BE2C (cell line): Measurements from ENCODE around the gene MYO7A.

ENCODE experiments used
- DNase-seq: peaks from one replicate; pipeline ENCODE4 v3.0.0-alpha.2; 2020
- H3K27me3 ChIP-seq: fragments of 250-450 bp; sonication (Bioruptor Pico); 2 replicates; pipeline ENCODE4 v1.5.1; 2020; ENCODE audit warnings: mild to moderate bottlenecking
- H3K36me3 ChIP-seq: fragments of 250-450 bp; sonication (Bioruptor Pico); 2 replicates; pipeline ENCODE4 v1.5.1; 2020; ENCODE audit warnings: mild to moderate bottlenecking
- H3K4me1 ChIP-seq: fragments of 250-450 bp; sonication (Bioruptor Pico); 2 replicates; pipeline ENCODE4 v1.5.1; 2020
- H3K4me3 ChIP-seq: 2 replicates; pipeline ENCODE4 v1.5.1; 2011; ENCODE audit warnings: low read depth, low read length
- H3K9me3 ChIP-seq: fragments of 250-450 bp; sonication (Bioruptor Pico); 2 replicates; pipeline ENCODE4 v1.5.1; 2020
- CTCF ChIP-seq: IDR thresholded peaks from 2 replicates; pipeline ENCODE4 v1.5.1; 2012; ENCODE audit warnings: mild to moderate bottlenecking, low read depth, low read length

MYO7A gene

GRCh38 chr11:77138106-77138649 is 10.1 kb downstream of the MYO7A start:
- no peak for TF ChIP-seq CTCF
- H3K4me1 ChIP-seq: 0 out of 2 replicates have a peak, but pooled peaks cover 3% of the 10 kb centered on the region
- H3K4me3 ChIP-seq: no peak overlapping the region
- no peaks in the 10 kb centered on the region for H3K9me3 ChIP-seq
- H3K36me3 ChIP-seq: no peaks in the 10 kb centered on the region
- no peak for DNase-seq
- H3K27me3 ChIP-seq: no peaks in the 10 kb centered on the region

- no peak for TF ChIP-seq CTCF
- Histone ChIP-seq H3K36me3 (no peaks in the 10 kb centered on the region), H3K27me3 (no peaks in the 10 kb centered on the region), H3K4me3 (no peak overlapping the region), H3K4me1 (0 out of 2 replicates have a peak, but pooled peaks cover 3% of the 10 kb centered on the region), H3K9me3 (no peaks in the 10 kb centered on the region)
- DNase-seq: no peak
These were observed 11.2 kb downstream of the MYO7A start for GRCh38 chr11:77139201-77139600.

DNA sequence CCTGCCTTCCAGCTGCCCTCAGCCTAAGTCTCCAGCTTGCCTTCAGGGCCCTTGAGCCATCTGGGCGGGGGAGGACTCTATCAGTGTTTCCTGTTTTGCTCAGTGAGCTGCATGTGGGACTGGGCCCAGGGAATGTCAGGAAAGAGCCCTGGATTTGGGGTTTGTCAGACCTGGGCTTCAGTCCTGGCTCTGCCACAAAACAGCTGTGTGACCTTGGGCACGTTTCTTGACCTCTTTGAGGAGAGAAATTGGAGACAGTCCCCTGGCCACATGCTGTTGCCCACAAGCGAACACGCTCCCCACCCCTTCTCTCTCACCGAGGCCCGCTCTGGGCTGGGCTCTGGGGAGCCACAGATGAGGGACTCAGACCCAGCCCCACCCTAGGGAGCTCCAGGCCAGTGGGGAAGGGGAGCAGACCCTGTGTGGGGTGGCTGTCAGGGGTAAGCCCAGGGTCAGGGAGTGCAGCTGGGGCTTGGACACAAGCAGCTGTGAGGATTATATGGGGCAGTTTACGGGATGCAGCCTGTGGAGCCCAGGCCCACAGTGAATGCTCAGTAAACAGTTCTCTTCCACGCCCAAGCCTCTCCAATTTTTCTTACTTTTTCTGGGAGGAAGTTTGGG is 12.3 kb downstream of the MYO7A start:
- no peak for TF ChIP-seq CTCF
- peak; percentile 45 for DNase-seq
- no peaks in the 10 kb centered on the region for H3K27me3 ChIP-seq
- H3K9me3 ChIP-seq: no peaks in the 10 kb centered on the region
- H3K36me3 ChIP-seq: no peaks in the 10 kb centered on the region
- H3K4me3 ChIP-seq: no peak overlapping the region
- 0 out of 2 replicates have a peak, but pooled peaks cover 3% of the 10 kb centered on the region for H3K4me1 ChIP-seq

- DNase-seq: no peak
- H3K4me1 ChIP-seq: 0 out of 2 replicates have a peak, but pooled peaks cover 3% of the 10 kb centered on the region
- H3K9me3 ChIP-seq: no peaks in the 10 kb centered on the region
- H3K4me3 ChIP-seq: no peak overlapping the region
- H3K36me3 ChIP-seq: no peaks in the 10 kb centered on the region
- H3K27me3 ChIP-seq: no peaks in the 10 kb centered on the region
- no peak for TF ChIP-seq CTCF
These were observed 13.0 kb downstream of the MYO7A start for GRCh38 chr11:77141034-77141433.

DNA sequence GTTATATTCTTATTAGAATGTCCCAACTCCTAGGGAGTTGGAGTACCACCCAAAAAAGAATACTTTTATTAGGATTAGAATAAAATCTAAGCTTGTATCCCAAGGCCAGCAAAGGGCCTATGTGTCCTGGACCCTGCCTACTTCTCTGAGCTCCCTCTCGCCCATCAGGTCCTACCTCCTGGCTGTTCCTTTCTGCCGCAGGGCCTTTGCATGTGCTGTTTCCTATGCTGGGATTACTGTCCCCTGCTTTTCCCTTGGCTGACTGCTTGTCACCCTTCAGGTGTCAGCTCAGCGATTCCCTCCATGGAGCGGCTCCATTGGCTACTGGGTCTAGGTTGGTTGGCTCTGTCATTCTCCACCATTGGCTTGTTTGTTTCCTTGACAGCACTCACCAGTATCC is 13.4 kb downstream of the MYO7A start:
- no peak for TF ChIP-seq CTCF
- DNase-seq: no peak
- 0 out of 2 replicates have a peak, but pooled peaks cover 3% of the 10 kb centered on the region for H3K4me1 ChIP-seq
- H3K36me3 ChIP-seq: no peaks in the 10 kb centered on the region
- no peak overlapping the region for H3K4me3 ChIP-seq
- H3K9me3 ChIP-seq: no peaks in the 10 kb centered on the region
- no peaks in the 10 kb centered on the region for H3K27me3 ChIP-seq

DNA sequence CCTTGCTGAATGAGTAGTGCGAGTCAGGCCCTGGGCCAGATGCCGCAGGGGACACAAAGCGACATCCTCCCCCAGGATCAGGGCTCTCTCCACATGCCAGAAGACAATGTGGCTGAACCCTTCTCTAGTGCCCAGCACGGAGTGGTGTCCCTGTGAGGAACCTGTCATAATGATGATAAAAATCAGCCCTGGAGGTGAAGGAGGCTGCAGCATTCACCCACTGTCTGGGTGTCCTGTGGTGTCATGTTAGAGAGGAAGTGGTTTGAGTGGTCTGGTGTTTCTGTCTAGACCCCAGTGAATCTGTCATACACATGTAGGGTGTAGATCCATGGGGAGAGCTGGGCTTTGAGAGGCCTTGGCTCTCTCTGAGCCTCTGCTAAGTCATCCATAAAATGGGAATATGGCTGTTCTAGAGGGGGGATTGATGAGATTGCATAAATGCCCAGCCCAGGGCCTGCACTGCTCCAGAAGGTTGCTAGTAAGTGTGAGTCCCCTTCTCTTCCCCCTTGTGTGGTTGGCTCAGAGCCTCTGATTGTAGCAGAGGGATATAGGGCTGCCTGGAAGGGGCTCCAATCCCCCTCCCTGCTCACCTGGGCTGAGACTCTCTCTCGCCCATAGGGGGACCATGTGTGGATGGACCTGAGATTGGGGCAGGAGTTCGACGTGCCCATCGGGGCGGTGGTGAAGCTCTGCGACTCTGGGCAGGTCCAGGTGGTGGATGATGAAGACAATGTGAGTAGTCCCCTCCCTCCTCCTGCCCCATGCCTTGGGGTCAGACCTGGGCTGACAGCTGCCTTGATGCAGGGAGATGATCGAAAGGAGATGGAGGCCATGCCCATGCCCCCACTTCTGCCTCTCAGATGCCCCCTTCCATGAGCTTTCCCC is 14.3 kb downstream of the MYO7A start:
- H3K36me3 ChIP-seq: no peaks in the 10 kb centered on the region
- H3K9me3 ChIP-seq: no peaks in the 10 kb centered on the region
- no peak for TF ChIP-seq CTCF
- H3K4me1 ChIP-seq: 0 out of 2 replicates have a peak, but pooled peaks cover 3% of the 10 kb centered on the region
- no peak overlapping the region for H3K4me3 ChIP-seq
- no peak for DNase-seq
- no peaks in the 10 kb centered on the region for H3K27me3 ChIP-seq
